HPDE6-E6E7 (cell line): ENCODE data around the gene STX19.
"Not testable (repeated sequence)": the region's sequence is repeated elsewhere in the genome, so short reads cannot be mapped to it uniquely, and the experiment has no call there.

Source experiments
- DNase-seq: peaks from one replicate; pipeline ENCODE4 v3.0.0; 2011; ENCODE audit warnings: missing footprints; ENCODE audit errors: extremely low spot score

The STX19 gene

DNA sequence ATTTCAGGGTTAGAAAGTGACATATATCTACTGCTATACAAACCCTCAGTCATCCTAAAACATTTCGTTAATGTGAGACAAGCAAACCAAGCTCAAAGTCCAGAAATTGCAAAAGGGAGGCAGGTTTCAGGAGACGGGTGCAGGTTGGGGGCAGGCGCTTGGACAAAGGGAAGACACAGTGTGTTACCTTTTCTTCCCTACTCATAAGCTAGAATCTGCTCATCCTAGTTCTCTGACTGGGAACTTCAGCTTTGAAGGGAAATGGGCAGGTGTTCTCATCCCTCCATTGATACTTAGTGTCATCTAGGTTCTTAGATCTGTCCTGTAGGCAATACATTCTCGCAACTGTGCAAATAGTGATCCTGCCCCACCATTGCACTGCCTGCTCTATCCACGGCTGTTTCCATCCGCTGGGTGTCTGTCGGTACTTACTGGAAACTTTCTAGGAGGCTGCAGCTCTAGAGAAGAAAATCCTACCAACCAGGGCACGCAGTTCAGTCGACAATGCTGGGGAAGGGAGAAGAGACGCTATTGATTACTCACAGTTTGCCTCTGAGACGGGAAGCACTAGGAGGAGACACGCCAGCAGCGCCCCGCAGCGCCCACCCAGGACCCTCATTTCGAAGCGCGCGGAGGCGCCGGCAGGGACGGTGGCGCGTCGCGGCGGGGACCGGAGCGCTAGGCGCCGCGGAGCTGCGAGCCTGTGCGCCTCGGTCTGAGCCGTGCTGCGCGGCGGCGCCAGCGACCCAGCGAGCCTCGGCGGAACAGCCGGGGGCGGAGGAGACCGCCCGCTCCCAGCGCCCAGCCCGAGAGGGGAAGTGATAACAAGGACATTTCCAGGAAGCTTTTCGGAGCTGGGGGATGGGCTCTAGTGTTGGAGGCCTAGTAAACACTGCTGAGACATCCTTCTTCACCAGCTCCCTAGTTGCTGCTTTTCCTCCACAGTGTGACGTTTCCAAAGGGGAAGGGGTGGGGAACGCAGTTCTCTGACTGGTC lies 55.0 kb downstream of the STX19 start, which contains the start of gene PROS1:
TSS of gene PROS1 (minus strand) at position 766 of the 996 bp plus-strand sequence. CDS start at position 619, 147 bp downstream.
- DNase-seq, result peak; percentile 9

DNA sequence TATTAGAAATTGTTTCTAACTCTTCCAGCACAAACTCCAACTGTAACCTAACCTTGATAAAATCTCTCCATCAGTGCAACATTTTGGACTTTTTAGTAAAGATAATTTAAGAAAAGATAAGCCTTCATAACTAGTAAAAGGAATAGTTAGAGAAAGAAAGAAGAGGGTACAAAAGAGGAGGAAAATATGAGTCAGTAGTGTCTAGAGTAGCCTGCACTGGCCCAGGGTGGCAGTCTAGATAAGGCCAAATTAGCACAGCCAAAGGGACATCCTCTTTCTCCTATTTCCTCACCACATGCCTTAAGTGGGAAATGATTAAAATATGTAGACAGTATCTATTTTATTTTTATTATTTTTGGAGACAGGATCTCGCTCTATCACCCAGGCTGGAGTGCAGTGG lies 58.4 kb downstream of the STX19 start:
- no peak for DNase-seq

DNA sequence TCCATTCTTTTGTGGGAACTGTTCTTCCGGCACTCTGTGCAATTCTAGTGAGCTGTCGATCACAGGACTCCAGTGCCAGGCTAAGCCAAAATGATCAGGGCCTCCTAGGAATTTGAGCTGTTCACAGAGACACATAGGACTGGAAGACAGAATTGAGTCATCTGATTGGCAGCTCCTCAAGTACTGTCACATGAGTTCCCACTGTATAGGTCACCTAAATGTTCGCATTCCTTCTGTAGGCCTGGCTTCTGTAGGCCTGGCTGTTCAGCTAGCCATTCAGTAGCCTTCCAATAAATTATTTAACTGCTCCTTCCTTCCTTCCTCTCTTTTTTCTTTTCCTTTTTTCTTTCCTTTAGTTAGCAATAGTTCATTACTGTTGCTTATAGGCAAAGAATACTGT lies 59.0 kb downstream of the STX19 start:
- DNase-seq, result peak; percentile 14

DNA sequence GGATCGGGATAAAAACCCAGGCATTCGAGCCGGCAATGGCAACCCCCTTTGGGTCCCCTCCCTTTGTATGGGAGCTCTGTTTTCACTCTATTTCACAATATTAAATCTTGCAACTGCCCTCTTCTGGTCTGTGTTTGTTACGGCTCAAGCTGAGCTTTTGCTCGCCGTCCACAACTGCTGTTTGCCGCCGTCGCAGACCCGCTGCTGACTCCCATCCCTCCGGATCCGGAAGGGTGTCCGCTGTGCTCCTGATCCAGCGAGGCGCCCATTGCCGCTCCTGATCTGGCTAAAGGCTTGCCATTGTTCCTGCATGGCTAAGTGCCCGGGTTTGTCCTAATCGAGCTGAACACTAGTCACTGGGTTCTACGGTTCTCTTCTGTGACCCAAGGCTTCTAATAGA lies 63.3 kb downstream of the STX19 start:
- not testable (repeated sequence) for DNase-seq
